Tibial artery (tissue), 4 donors: ENCODE results near the gene ZNF746.
"Not testable (repeated sequence)": the region's sequence is repeated elsewhere in the genome, so short reads cannot be mapped to it uniquely, and the experiment has no call there.

Experiments used
- DNase-seq, 2 donors: peaks; one replicate each; pipeline ENCODE4 v3.0.0-alpha.2; 2019
- H3K27ac ChIP-seq, 2 donors: fragments of 200-600 bp; sonication (generic) in 1 of 2; 1 replicate in 1 of 2; 2 replicates in 1 of 2; pipeline ENCODE4 v1.5.1; 2018 to 2019; ENCODE audit warnings: mild to moderate bottlenecking in 1 of 2
- H3K27me3 ChIP-seq, 2 donors: fragments of 200-600 bp; sonication (generic) in 1 of 2; one replicate each; pipeline versions ENCODE4 v1.5.1 to v1.6.0; 2016 to 2019
- H3K36me3 ChIP-seq, 3 donors: fragments of 200-600 bp; sonication (generic) in 2 of 3; one replicate each; pipeline ENCODE4 v1.5.1; 2016 to 2019; ENCODE audit warnings: mild to moderate bottlenecking in 2 of 3
- H3K4me1 ChIP-seq, 4 donors: fragments of 200-600 bp; sonication (generic) in 2 of 4; 1 replicate in 3 of 4; 2 replicates in 1 of 4; pipeline ENCODE4 v1.5.1; 2016 to 2019
- H3K4me3 ChIP-seq, 2 donors: fragments of 200-600 bp; sonication (generic) in 1 of 2; 1 replicate in 1 of 2; 2 replicates in 1 of 2; pipeline ENCODE4 v1.5.1; 2018 to 2019; ENCODE audit warnings: mild to moderate bottlenecking in 2 of 2
- H3K9me3 ChIP-seq, 3 donors: fragments of 200-600 bp; sonication (generic) in 1 of 3; one replicate each; pipeline ENCODE4 v1.5.1; 2016 to 2019
- intact Hi-C: fragments of 100-400 bp; cut with DNase I; formaldehyde crosslinking; loops from one replicate; pipeline ENCODE4 v1.15.0; 2023; ENCODE audit warnings: low total_unique reads
- TF ChIP-seq, protein P1 (sequence below), 2 experiments: fragments of 200-600 bp in 1 of 2; fragments of 450-650 bp in 1 of 2; IDR thresholded peaks; one replicate each; pipeline ENCODE4 v1.5.1; 2017 to 2019; ENCODE audit warnings: antibody characterized with exemption in 2 of 2, mild to moderate bottlenecking in 1 of 2, moderate library complexity in 1 of 2

ZNF746 gene

GRCh38 chr7:149496642-149497391, 792 bp downstream of the ZNF746 start:
- Histone ChIP-seq H3K9me3 (no peaks in the 10 kb centered on the region), H3K36me3 (peaks cover 23 to 26% (median 25%) of the 10 kb centered on the region in 3 donors), H3K27me3 (no peaks in the 10 kb centered on the region), H3K4me1 (peaks cover 3 to 21% (median 15%) of the 10 kb centered on the region in 4 donors), H3K27ac (peak overlapping the region; percentile 87 to 92), H3K4me3 (peak overlapping the region; percentile 73 to 90)
- intact Hi-C loops, result loop anchor here (5.0 kb wide), 1 partner anchor 35 kb away; the partner anchor contains the start of gene ZNF777
- peak in 1 of 2 donors; percentile 41 for DNase-seq
- TF ChIP-seq, protein P1, sequence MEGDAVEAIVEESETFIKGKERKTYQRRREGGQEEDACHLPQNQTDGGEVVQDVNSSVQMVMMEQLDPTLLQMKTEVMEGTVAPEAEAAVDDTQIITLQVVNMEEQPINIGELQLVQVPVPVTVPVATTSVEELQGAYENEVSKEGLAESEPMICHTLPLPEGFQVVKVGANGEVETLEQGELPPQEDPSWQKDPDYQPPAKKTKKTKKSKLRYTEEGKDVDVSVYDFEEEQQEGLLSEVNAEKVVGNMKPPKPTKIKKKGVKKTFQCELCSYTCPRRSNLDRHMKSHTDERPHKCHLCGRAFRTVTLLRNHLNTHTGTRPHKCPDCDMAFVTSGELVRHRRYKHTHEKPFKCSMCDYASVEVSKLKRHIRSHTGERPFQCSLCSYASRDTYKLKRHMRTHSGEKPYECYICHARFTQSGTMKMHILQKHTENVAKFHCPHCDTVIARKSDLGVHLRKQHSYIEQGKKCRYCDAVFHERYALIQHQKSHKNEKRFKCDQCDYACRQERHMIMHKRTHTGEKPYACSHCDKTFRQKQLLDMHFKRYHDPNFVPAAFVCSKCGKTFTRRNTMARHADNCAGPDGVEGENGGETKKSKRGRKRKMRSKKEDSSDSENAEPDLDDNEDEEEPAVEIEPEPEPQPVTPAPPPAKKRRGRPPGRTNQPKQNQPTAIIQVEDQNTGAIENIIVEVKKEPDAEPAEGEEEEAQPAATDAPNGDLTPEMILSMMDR (IDR thresholded peaks at IDR 0.05), result no peak

GRCh38 chr7:149495785-149496641, 1.6 kb downstream of the ZNF746 start:
- Histone ChIP-seq H3K27me3 (no peaks in the 10 kb centered on the region), H3K36me3 (peaks cover 31 to 34% (median 33%) of the 10 kb centered on the region in 3 donors), H3K9me3 (no peaks in the 10 kb centered on the region), H3K4me3 (peak overlapping the region; percentile 73 to 90), H3K27ac (peak overlapping the region; percentile 87 to 92), H3K4me1 (peaks cover 3 to 21% (median 15%) of the 10 kb centered on the region in 4 donors)
- intact Hi-C loops, result loop anchor here (5.0 kb wide), 1 partner anchor 34 kb away; the partner anchor contains the start of gene ZNF777
- TF ChIP-seq, protein P1 (IDR thresholded peaks at IDR 0.05), result no peak
- DNase-seq, result peak; percentile 79 to 80

DNA sequence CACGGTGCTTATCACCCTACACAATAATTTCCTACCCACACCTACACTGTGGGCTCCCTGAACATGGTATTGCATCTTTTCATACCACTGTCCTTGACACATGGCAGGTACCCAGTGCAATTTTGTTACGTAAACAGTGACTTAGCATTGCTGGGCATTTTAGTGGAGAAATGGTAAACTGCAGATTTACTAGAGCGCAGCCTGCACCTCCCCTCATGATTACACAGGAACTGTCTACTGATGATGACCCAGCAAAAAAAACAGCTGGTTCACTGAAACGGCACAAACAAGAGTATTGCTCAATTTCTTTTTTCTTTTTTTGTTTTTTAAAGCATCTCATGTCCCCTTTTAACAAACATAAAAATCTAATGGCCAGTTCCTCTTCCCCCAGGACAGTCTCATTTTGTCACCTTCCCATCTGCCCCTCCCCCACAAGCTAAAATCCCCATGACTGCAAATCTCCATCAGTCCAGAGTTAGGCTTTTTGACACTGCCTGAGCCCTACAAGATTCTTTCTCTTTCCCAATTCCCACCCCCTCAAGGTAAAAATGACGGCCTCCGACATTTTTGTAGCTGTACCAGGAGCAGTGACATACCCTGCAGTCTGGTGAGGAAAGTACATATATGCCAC, 2.8 kb downstream of the ZNF746 start:
- Histone ChIP-seq H3K27ac (no peak overlapping the region), H3K9me3 (no peaks in the 10 kb centered on the region), H3K4me1 (peaks cover 3 to 21% (median 15%) of the 10 kb centered on the region in 4 donors), H3K27me3 (no peaks in the 10 kb centered on the region), H3K4me3 (no peak overlapping the region), H3K36me3 (peaks cover 39 to 46% (median 44%) of the 10 kb centered on the region in 3 donors)
- no peak for DNase-seq
- TF ChIP-seq, protein P1 (IDR thresholded peaks at IDR 0.05), result no peak
- intact Hi-C loops, result loop anchor here (5.0 kb wide), 1 partner anchor 33 kb away; the partner anchor contains the start of gene ZNF777

- H3K4me3 ChIP-seq, DNase-seq, H3K27me3 ChIP-seq, intact Hi-C loops, H3K9me3 ChIP-seq, H3K27ac ChIP-seq: not testable (repeated sequence)
- Histone ChIP-seq H3K4me1 (peaks cover 3 to 21% (median 15%) of the 10 kb centered on the region in 4 donors), H3K36me3 (peaks cover 43 to 53% (median 50%) of the 10 kb centered on the region in 3 donors)
These were observed 3.6 kb downstream of the ZNF746 start for GRCh38 chr7:149493975-149494374.

DNA sequence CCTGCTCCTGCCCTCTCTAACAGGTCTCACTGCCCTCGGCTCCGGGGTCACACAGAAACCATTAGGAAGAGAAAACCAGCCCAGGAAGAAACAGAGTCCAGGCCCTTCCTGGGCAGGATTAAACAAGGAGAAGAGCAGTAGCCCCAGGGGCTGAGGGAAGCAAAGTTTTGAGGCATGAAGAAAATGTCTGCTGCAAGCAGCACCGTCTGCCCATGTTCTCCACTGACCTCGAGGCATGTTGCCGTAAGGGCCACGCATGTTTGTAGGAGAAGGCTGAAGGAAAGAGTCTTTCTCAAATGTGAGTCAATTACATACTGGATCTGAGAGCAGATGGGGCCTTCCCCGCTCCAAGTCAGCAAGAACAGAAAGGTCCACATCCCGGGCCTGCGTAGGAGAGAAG, 4.2 kb downstream of the ZNF746 start:
- Histone ChIP-seq H3K27me3 (no peaks in the 10 kb centered on the region), H3K9me3 (no peaks in the 10 kb centered on the region), H3K4me1 (peaks cover 3 to 21% (median 15%) of the 10 kb centered on the region in 4 donors), H3K4me3 (no peak overlapping the region), H3K27ac (no peak overlapping the region), H3K36me3 (peaks cover 43 to 54% (median 53%) of the 10 kb centered on the region in 3 donors)
- intact Hi-C loops, result no loop called here
- TF ChIP-seq, protein P1 (IDR thresholded peaks at IDR 0.05), result no peak
- DNase-seq, result no peak
